T-helper 1 cell treated with Interleukin-12 subunit alpha and Interleukin-12 subunit beta and Interleukin-4 antibody, amounts not matched to agents 30 ng/mL and 1 ng/mL, for 36 hours (primary cell): ENCODE data around the gene CCDC102B. TPM values are rescaled to one million over a fixed set of nuclear protein-coding genes. Genes with fewer than 3 reads are reported as not detected.
"Not testable (repeated sequence)": the region's sequence is repeated elsewhere in the genome, so short reads cannot be mapped to it uniquely, and the experiment has no call there.

Experiments
- intact Hi-C: fragments of 100-400 bp; cut with micrococcal nuclease; formaldehyde crosslinking; loops from one replicate; pipeline ENCODE4 v1.15.1; 2024
- total RNA-seq: library from RNA; stranded (reverse); gene quantifications from 2 replicates; pipeline ENCODE4 v1.2.3, GENCODE V29; 2022

Gene CCDC102B
- total RNA-seq, 1 donor from 2014 or later: 2.5 TPM

DNA sequence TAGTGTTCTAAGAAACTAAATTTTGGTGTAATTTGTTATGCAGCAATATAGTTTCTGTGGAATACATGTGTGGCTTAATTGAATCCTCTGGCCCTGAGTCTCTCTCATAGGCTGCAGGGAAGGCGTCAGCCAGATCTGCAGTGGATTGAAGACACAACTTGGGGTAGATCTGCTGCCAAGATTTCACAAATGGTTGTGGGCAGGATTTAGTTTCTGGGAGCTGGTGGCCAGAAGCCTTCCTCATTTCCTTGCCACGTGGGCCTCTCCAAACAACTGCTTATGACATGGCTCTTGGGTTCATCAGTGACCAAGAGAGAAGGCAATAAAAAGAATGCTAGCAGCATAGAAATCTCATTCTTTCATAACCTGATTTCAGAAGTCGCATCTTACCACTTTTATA is 28.2 kb downstream of the CCDC102B start:
- intact Hi-C loops: no loop called here

DNA sequence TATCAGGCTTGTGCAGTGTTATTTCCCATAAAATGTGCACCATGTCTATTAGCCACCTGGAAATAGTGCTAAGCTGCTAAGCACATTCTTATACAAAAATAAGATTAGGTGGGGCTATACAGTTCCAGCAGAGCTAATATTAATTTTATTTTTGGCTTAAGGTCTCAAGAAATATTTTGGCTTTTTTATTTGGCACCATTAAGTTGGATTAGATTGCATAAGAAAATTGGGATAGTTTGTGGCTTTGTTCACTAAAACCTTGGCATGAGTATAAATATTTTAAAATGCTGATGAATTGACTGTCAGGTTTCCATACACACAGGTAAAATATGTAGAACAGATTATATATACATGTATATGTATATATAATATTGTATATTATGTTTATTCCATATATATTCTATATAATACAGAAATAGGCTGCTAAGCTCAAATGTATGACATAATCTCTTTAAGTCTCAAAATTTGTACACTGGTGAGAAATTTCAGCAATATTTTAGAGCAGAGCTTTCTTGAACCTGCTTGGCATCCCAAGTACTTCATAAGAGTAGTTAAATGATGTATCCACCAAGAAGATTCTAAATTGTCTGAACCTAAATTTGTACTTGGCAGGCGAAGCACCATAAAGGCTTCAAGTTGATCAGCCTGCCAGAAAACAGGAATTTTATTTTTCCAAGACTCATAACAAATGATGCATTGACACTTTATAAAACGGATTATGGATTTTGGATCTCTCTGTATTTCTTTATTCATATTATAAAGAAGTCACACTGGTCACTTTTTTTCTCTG is 32.6 kb downstream of the CCDC102B start:
- intact Hi-C loops: no loop called here

DNA sequence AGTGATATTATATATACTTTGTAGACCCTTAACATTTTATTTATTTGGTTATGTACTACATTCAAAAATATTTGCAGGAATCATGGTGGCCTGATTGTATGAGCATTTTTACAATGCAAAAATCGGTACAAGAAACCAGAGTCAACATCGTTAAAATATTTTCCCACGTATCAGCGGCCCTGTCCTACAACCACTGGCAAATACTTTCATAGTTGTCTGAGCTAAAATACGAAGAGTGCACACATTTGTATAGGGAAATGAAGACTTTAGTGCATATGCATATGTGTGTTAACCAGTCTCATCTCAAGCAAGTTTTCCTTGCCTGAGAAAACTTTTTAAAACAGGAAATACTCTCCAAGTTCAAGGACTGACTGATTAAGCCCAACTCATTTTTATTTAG is 35.9 kb downstream of the CCDC102B start:
- intact Hi-C loops: no loop called here

DNA sequence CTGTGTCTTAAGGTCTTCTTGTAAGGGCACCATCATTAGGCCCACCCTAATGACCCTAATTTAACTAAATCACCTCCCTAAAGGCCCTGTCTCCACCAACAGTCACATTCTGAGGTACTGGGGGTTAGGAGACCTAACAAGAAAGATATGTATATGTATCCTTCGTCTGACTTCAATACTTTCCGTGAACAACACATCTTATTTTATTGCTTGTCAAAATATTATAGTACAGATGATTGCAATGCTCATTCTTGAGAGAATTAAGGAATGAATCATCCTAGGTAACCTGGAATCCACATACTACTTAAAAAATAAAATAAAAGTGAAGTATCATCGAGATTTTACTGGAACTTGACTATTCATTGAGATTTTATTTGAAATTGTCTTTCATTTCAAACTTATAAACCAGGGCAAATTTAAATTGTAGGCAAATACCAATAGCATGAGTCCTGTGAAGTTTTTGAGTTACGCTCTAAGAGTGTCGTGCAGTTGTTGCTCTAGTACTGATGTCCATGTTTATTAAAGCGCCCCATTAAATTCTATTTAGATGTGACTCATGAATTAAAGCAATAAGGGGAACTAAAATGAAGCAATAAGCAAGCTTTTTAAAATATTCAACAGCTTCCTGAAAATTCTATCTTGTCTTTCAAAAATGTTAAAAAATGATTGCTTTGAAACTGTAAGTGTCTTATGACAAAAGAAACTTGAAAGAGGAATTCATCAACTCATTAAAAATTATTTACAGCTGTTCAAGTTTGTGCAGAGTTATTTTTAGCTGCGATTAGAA is 40.0 kb downstream of the CCDC102B start:
- intact Hi-C loops: no loop called here

DNA sequence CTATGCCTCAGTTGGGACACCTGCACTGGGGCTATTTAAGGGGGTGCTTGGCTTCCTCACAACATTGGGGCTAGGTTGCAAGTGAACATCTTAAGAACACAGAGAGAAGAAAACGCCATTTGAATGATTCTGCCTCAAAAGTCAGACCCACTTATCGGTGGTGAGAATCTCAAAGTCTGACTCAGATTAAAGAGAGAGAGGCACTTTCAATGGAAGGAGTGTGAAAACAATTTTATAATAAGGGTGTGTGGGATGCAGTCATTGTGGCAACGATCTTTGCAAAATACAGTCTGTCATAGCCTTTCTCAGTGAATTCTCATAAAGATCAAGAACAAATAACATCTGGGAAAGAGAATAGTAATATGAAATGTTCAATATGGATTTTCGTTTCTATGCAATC is 41.8 kb downstream of the CCDC102B start:
- intact Hi-C loops: no loop called here

DNA sequence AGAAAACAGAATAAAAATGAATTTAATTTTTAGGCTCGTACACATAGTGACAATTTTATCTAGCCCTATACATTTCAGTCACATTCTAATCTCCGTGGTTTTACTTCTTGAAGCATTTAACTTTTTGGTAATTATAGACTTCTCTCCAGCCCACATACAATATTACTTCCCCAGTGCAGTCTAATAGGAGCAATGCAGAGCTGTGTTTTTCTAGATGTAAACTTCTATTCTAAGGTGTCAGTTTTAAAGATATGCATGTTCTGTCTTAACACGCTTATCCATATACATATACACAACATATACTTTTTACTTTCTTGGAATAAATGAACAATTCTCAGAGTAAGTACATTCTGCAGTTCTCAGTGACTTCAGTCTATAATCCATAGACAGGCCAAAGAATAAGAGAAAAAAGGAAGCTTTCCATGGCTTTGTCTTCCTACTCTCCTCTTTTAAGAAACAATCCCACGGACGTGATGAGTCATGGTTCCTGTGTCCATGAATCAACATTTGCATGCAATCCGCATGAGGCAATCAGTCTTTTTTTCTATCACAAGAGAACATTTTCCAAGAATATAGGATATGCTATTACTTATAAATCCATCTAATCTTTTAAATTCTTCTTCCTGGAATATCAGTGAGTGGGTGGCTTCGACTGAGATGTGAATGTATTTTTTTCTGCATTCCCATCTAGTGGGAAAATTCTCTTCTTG is 42.8 kb downstream of the CCDC102B start:
- intact Hi-C loops: no loop called here

DNA sequence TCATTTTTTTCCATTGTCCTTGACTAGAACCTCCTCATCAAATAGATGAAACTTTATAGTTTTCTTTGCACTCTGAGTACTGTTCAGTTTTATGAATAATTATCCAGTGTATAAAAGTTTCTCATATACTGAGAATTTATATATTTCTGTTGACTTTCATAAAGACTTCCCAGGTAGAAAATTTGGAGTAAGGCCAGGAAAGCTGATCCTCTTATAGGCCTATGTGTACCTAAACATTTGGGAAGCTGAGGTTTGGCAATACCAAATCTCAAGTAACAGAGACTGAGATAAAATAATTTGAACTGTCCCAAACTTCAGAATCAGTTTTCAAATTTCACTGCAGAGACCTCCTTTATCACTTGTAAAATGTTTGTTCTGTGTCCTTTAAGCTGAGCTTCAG is 43.4 kb downstream of the CCDC102B start:
- intact Hi-C loops: no loop called here

DNA sequence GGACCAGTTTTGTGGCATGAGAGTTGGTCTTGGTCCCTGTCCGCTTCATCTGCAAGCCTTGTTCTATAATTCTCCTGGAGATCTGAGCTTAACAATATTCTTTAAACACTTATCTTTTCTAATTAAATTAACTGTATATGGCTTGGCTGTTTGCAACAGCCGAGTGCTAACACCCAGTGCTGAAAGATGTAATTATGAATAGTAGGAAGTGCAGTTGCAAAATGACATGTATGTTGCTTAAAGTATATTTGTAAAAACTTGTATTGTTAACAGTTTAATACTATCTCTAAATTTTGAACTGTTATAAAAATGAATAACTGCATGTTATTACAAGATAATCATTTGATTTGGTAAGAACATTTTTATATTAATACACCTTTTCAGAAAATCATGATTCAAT is 45.1 kb downstream of the CCDC102B start:
- intact Hi-C loops: no loop called here

DNA sequence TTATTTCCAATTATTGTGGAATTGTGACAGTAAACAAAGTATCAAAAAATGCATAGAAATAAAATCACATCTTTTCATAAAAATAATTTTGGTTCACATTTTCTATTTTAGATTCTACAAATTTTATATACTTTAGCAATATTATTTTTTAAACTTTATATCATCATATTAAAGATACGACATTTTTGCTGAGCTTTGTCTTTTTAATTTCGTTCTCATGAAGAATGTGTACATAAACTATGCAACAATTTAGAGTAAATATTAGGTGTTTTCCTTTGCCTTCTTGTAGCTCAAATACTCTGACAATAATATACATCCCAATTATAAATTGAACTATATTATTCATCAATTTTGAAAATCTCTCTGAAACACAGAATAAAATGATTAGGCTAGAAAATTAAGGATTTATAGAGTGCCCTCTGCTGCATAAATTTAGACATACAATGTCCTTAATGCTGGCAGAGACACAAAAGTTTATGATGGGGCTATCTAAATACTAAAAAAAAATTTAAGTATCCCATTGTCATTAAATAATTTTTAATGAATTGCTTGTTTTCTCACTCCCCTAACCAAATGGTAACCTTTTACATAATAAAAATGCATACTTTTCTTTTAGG is 45.7 kb downstream of the CCDC102B start:
- intact Hi-C loops: no loop called here

DNA sequence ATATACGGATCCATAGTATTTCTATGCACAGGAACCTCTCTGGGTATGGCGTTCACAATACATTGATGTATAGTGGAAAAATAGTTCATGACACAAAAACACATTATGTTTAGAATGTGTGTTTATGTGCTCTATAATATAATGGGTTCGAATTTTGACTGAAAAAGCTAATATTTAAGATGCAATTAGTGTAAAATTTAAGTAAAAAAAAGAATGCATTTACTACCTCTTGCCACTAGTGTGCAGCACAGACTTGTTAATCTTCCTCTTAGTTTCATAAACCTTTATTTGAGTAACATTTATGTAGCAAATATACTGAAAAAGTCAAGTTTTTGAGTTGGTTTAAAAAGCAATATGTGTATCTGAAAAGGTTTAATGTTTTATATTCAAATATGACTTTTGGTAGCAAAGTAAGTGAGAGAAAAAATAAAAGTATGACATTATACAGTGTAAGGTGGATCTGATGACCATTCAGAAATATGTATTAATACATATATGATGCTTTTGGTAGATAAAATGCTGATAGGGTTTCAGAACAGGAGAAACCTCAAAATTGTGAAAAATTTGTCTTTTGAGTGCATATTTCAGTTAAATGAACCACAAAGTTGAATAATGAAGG is 49.4 kb downstream of the CCDC102B start:
- intact Hi-C loops: loop anchor here (1.0 kb wide), 3 partner anchors 1239 to 1607 kb away; no protein-coding TSS in a partner anchor

DNA sequence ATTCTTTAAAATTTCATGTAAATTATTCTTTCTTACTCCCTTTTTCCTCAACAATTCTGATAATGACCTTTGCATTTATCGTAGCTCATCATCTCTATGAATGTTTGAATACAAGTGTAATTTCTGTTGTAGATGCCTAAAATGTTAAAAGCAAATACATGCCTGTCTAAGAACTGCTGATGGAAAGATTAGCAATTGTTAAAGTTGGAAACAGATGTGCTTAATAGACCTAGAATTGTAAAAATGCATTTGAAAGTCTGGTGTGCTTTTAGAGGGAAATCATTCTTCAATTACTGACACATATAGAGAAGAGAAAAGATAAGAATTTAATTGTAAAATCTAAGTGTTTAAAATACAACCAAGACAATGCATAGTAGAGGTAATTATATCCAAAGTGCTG is 50.4 kb downstream of the CCDC102B start:
- intact Hi-C loops: no loop called here

DNA sequence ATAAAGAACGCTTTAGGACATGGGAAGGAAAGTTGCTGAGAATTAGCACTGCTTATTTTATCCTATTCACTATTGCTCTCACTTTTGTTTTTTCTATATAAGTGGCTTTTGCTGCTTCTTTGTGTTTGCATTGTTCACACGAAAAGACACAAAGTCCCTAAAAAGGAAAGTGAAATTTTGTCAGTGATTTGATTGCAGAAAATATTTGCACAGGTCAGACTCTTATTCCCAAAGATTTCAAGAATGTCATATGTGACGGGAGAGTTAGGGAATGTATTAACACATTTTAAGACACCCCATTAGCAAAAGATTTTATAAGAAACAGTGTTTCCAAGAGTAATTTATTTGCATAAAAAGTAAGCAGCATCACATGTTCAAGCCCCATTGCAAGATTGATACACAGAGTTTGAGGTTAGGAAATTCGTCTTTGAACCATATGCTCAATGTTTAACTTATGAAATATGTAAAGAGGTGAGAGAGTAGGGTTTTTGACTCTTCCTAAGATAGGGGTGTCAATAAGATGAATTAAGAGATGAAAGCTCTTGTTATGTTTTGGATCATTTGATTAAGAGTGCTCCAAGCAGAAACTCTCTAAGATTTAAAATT is 57.0 kb downstream of the CCDC102B start:
- intact Hi-C loops: no loop called here

DNA sequence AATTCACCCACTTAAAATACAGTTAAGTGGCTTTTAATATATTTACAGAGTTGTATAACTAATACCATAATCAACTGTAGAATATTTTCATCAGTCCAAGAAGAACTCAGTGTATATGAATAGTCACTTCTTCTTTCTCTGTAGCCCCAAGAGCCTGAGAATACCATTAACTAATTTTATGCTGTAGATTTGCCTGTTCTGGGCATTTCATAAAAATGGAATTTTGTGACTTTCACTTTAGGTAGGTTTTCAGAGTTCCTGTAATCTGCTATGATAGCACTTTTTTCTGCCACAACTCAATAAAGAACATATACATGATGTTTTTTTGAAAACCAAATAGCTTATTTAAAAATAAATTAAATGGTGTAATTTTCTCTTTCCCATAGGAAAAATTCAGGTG is 57.6 kb downstream of the CCDC102B start:
- intact Hi-C loops: no loop called here

DNA sequence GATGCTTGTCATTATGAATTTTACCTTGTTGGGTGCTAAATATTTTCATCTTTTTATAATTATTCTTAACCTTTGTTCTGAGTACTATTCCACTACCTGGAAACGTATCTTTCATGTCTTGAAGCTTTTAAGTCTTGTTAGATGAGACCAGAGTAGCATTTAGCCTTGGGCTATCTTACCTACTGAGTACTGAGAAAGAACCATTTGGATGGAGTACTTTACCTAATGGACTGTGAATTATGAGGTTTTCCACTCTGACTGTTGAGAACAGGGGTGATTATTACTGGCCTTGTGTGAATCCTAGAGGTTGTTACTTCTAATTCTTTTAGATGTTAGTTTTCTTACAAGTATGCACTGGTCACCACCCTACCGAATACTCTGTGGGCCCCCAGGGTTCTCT is 63.5 kb downstream of the CCDC102B start:
- intact Hi-C loops: no loop called here

DNA sequence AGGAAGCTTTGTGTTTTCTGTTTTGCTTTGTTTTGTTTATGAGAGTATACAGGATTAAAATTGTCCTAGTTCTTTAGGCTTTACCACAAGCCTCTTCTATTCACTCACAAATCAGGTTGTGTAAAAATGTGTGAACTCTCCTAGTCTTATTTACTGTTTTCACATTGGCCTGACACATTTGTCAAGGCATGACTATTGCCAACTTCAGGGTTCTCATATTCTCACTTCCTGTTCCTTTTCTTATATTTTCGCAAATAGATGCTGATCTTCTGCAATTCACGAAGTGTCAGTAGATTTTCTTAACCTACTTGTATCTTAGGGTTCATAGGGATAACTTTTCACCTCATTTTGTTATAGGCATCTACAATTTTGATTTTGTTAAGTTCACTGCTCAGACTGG is 67.1 kb downstream of the CCDC102B start:
- intact Hi-C loops: no loop called here

DNA sequence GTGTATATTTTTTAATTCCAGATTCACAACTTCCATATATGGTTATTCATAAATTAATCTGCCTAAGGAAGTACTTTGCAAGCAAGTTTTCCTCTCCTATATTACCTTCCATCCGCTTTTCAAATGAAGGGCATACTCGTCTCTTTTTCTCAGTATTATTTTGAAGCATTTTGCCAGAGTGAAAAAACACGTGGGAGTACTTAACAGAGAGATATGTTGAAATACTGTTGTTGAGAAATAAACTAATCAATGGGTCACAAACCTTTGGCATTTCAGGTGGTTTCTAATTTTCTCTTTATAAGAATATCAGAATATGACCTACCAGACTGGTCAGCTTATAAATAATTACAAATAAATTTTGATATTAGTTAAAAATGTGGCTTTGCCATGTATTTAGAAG is 67.6 kb downstream of the CCDC102B start:
- intact Hi-C loops: no loop called here

DNA sequence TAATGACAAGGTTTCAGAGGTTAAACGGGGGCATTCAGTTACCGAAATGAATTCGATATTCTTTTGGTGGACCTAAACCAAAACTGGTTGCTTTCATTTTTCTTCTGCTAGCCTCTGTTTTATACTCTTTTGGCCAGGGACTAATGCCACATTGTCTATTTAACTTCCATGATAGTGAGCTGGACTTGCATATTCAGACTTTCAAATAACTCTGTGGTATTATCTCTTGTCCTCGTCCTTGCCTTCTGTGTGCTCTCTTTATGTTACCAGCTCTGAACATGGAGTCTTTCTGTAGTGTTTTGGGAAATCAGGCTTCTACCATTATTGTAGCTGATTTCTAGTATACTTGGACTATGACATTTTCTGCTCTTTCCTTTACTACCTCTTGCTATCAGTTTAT is 75.1 kb downstream of the CCDC102B start:
- intact Hi-C loops: no loop called here

DNA sequence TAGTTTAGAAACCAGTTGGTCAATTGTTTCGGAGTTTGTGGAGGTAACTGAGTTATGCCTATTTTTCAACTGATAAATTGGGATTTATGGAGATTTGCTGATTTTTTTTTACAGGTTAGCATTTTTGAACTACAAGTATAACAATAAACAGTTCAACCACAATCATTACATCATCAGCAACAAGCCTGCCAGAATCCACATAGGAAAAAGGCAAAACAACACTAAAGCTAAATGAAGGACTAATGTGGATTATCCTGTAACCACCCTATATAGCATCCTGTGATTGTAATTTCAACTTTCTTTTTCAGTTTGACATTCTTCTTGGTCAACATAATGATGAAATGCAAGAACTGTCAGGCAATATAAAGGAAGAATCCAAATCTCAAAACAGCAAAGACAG is 76.5 kb downstream of the CCDC102B start:
- intact Hi-C loops: no loop called here

DNA sequence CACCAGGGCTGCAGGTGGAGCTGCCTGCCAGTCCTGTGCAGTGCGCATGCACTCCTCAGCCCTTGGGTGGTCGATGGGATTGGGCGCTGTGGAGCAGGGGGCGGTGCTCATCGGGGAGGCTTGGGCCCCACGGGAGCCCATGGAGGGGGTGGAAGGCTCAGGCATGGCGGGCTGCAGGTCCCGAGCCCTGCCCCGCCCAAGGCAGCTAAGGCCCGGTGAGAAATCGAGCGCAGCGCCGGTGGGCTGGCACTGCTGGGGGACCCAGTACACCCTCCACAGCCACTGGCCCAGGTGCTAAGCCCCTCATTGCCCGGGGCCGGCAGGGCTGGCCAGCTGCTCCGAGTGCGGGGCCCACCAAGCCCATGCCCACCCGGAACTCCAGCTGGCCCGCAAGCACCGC is 82.1 kb downstream of the CCDC102B start:
- intact Hi-C loops: not testable (repeated sequence)

DNA sequence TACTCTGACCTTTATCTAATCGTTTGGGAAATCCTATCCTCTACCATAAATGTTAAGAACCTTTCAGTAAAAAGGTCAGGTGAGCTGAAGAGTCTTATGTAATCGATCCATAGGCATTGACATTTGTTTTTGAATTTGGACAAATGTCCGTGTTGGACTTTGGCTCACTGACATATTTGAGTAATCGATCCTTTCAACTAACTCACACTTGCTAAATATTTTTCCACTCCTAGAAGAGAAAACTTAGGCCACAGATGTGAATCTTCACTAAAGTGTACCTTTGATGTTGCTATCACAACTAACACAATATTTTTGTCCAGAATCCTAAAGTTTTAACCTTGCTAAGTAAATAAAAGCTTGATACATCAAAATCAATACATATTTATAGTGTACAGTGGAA is 89.5 kb downstream of the CCDC102B start:
- intact Hi-C loops: no loop called here

DNA sequence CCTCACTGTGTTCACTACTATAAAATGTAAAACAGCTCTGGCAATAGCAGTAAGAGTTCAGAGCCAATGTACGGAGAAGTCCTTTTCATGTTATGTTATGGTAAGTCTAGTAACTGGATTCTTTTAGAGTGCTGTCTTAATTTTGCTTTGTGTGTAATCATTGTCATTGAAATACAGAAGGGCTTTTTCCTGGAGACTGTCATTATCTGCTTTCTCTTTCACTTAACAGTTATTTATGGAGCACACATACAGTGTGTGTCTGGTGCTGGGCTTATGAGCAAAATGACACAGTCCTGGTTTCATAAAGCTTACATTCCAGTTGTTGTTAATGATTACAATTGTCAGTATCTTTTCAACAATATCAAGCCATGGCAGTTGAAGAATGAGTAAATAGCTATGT is 95.5 kb downstream of the CCDC102B start:
- intact Hi-C loops: no loop called here
